HepG2 (cell line): ENCODE data around the gene RAMP1. TPM values are rescaled to one million over a fixed set of nuclear protein-coding genes. Genes with fewer than 3 reads are reported as not detected.

ENCODE experiments used
- ATAC-seq: fragments of 200-7000 bp; cut with Tn5 transposase; 3 replicates; pipeline ENCODE4 v1.9.1; 2020; ENCODE audit warnings: mild to moderate bottlenecking, moderate library complexity
- BruUV-seq: library from RNA; stranded (reverse); fragments of 400-500 nt; replicated peaks from 2 replicates; lab custom pipeline; 2021; lab: Mats Ljungman, UMichigan
- CTCF ChIA-PET: fragments of 300-600 bp; formaldehyde crosslinking; extraction: SDS; loops from one replicate; lab custom pipeline; 2021; ENCODE audit warnings: low total read pairs, inconsistent platforms, low intra/inter-chr PET ratio; lab: Yijun Ruan, JAX
- POLR2A ChIA-PET: fragments of 350-600 bp; sonication (Branson Sonifier 250); formaldehyde crosslinking; loops from one replicate; lab custom pipeline; 2020; ENCODE audit warnings: antibody characterized with exemption, inconsistent platforms; lab: Yijun Ruan, JAX
- DNase-seq: peaks from one replicate; pipeline ENCODE4 v3.0.0-alpha.2; 2015; ENCODE audit warnings: low spot score
- FAIRE-seq: peaks from 3 replicates; lab custom pipeline; 2011; peaks lifted over from hg19 to GRCh38; lab: Jason Lieb, UNC
- H2AFZ ChIP-seq: one replicate; pipeline ENCODE4 v1.6.1; 2011; ENCODE audit warnings: low read length, inconsistent platforms
- H3K27ac ChIP-seq: fragments of 300-600 bp; 3 replicates; pipeline ENCODE4 v1.8.0; 2011; ENCODE audit warnings: mixed run types, mild to moderate bottlenecking, mixed read lengths, low read length, inconsistent platforms; ENCODE audit not compliant: insufficient read depth; ENCODE audit errors: extremely low read length
- H3K27me3 ChIP-seq, 2 experiments: fragments of 200-600 bp in 1 of 2; 2 replicates in 1 of 2; 3 replicates in 1 of 2; pipeline versions ENCODE4 v1.6.0 to v1.8.0; 2011; ENCODE audit warnings: low read length in 2 of 2, mild to moderate bottlenecking in 2 of 2, moderate library complexity in 2 of 2, inconsistent platforms in 1 of 2; ENCODE audit not compliant: insufficient read depth in 2 of 2, control insufficient read depth in 1 of 2
- H3K36me3 ChIP-seq, 2 experiments: fragments of 200-600 bp in 1 of 2; replicated peaks in 1 of 2; 2 replicates in 1 of 2; 3 replicates in 1 of 2; pipeline versions ENCODE4 v1.5.1 to v1.8.0; 2011; ENCODE audit warnings: low read length in 2 of 2, inconsistent platforms in 1 of 2; ENCODE audit not compliant: insufficient read depth in 2 of 2, control insufficient read depth in 1 of 2
- H3K4me1 ChIP-seq: 2 replicates; pipeline ENCODE4 v1.5.1; 2012; ENCODE audit warnings: low read length, inconsistent platforms; ENCODE audit not compliant: insufficient read depth
- H3K4me2 ChIP-seq: 2 replicates; pipeline ENCODE4 v1.6.0; 2011; ENCODE audit warnings: low read depth, low read length, inconsistent platforms
- H3K4me3 ChIP-seq, 3 experiments: fragments of 200-600 bp in 1 of 3; sonication (generic), shearing (Covaris generic) in 1 of 3; replicated peaks in 1 of 3; 2 replicates each; pipeline ENCODE4 v1.5.1; 2011 to 2016; ENCODE audit warnings: low read length in 3 of 3, inconsistent platforms in 2 of 3, low read depth in 2 of 3, mild to moderate bottlenecking in 2 of 3, control low read depth in 1 of 3, mixed read lengths in 1 of 3; ENCODE audit not compliant: insufficient read depth in 1 of 3
- H3K79me2 ChIP-seq: one replicate; pipeline ENCODE4 v1.6.1; 2011; ENCODE audit warnings: low read length, inconsistent platforms; ENCODE audit not compliant: insufficient read depth
- H3K9ac ChIP-seq: 2 replicates; pipeline ENCODE4 v1.6.0; 2011; ENCODE audit warnings: mild to moderate bottlenecking, low read depth, low read length, inconsistent platforms; ENCODE audit not compliant: insufficient read depth
- H3K9me3 ChIP-seq: 2 replicates; pipeline ENCODE4 v1.5.1; 2012; ENCODE audit warnings: mild to moderate bottlenecking, low read length
- H4K20me1 ChIP-seq: 2 replicates; pipeline ENCODE4 v1.6.0; 2011; ENCODE audit warnings: inconsistent platforms, mild to moderate bottlenecking, low read length, moderate library complexity; ENCODE audit not compliant: insufficient read depth
- NR3C1 ChIP-seq: sonication (generic); formaldehyde crosslinking; IDR thresholded peaks from 2 replicates; pipeline ENCODE4 v1.4.0; 2020; ENCODE audit warnings: missing genetic modification reagents
- PHF20 ChIP-seq: sonication (generic); formaldehyde crosslinking; IDR thresholded peaks from 2 replicates; pipeline ENCODE4 v1.5.0; 2020; ENCODE audit warnings: mild to moderate bottlenecking, missing genetic modification reagents
- SSRP1 ChIP-seq: IDR thresholded peaks from 2 replicates; pipeline ENCODE4 v1.6.1; 2016; ENCODE audit warnings: control low read depth
- ZNF546 ChIP-seq: sonication (generic); formaldehyde crosslinking; conservative IDR thresholded peaks from 2 replicates; pipeline ENCODE4 v1.8.1; 2023; ENCODE audit warnings: mild to moderate bottlenecking, missing genetic modification reagents
- ZNF557 ChIP-seq: sonication (generic); formaldehyde crosslinking; IDR thresholded peaks from 2 replicates; pipeline ENCODE4 v1.4.0; 2020; ENCODE audit warnings: missing genetic modification reagents
- ZNF672 ChIP-seq: sonication (generic); formaldehyde crosslinking; IDR thresholded peaks from 2 replicates; pipeline ENCODE4 v1.8.1; 2022; ENCODE audit warnings: missing genetic modification reagents
- ZNF883 ChIP-seq: sonication (generic); formaldehyde crosslinking; IDR thresholded peaks from 2 replicates; pipeline ENCODE4 v1.5.1; 2020; ENCODE audit warnings: mild to moderate bottlenecking, missing genetic modification reagents; ENCODE audit errors: not compliant biosample characterization
- WGBS: methylation state at CpG from one replicate; pipeline ENCODE4 v1.1.6; 2017; ENCODE audit warnings: low lambda C conversion rate; 5-methylcytosine and 5-hydroxymethylcytosine counted together
- in situ Hi-C: cut with HindIII; loops from 2 replicates; pipeline ENCODE4 v1.10.0; 2017; ENCODE audit warnings: low pct_unique_long_range_greater_than_20kb; ENCODE audit not compliant: extremely low pct_ligation_motif_present
- intact Hi-C: fragments of 100-400 bp; cut with micrococcal nuclease; formaldehyde crosslinking; loops from one replicate; pipeline ENCODE4 v1.10.0; 2022; ENCODE audit not compliant: unreplicated experiment
- polyA plus RNA-seq, 8 experiments: library from polyadenylated mRNA; depleted of rRNA in 3 of 8; stranded (reverse) in 7 of 8; unstranded in 1 of 8; fragments of >200 nt; fragmentation: Illumina TruSeq in 4 of 8; extraction: Trizol in 4 of 8; gene quantifications; 2 replicates each; pipeline versions ENCODE4 v1.2.1 to v1.2.3, GENCODE V29; 2011 to 2016; ENCODE audit warnings: low read depth in 4 of 8, missing spikeins in 1 of 8, mixed read lengths in 1 of 8; ENCODE audit not compliant: insufficient read depth in 1 of 8
- total RNA-seq, 5 experiments: library from RNA; depleted of rRNA; stranded (reverse); fragments of >200 nt; fragmentation: Illumina TruSeq; extraction: Trizol; gene quantifications; 2 replicates each; pipeline ENCODE4 v1.2.3, GENCODE V29; 2016; ENCODE audit warnings: low read depth in 1 of 5
- TF ChIP-seq, protein P1 (sequence below): sonication (generic); formaldehyde crosslinking; IDR thresholded peaks from 2 replicates; pipeline ENCODE4 v1.4.0; 2020; ENCODE audit warnings: missing genetic modification reagents
- TF ChIP-seq, protein P2 (sequence below): sonication (generic); formaldehyde crosslinking; IDR thresholded peaks from 2 replicates; pipeline ENCODE4 v1.9.0; 2021; ENCODE audit warnings: mild to moderate bottlenecking, missing genetic modification reagents
- TF ChIP-seq, protein P3 (sequence below): sonication (generic); formaldehyde crosslinking; IDR thresholded peaks from 2 replicates; pipeline ENCODE4 v1.5.0; 2020; ENCODE audit warnings: missing genetic modification reagents, mild to moderate bottlenecking, borderline replicate concordance

Gene RAMP1
- total and polyA plus RNA-seq, 2 of the 13 experiments (the other 11 are each of a cell fraction or from before 2014, with no cell fraction given), result 0.29 to 0.61 TPM

DNA sequence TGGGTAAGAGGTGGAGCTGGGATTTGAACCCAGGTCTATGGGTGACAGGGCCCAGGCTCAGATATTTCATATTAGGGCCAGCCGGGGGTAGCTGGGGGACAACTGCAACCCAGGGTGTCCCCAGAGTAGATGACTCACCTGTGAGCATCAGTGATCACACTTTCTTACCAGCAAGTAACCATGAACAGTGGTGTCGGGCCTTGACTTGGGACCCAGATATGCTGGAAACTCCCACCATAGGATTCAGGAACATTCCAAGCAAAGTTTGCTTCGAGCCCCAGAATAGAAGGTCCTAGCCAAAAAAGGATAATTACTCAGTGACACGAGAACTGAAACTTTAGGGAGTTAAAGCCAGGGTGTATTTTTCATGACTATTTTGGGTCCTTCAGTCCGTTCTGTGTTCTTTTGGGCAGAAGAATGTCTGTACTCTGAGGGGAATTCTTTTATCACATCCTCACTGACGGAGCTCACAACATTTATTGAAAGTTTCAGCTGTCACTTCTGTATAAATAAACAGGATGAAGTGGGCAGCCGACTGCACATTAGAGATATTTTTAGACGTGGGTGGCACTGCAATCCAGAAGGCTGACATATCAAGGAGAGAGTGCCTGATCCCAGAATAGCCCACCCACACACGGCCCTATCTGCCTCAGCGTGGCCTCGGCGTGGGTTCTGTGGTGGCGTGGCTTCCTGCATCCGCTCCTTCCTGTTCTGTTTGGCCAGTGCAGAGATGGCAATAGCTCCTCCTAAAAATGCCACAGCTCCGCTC, 45.6 kb downstream of the RAMP1 start:
- Histone ChIP-seq H3K4me1 (no peaks in the 10 kb centered on the region), H3K79me2 (no peaks in the 10 kb centered on the region), H3K4me3 (no peak overlapping the region), H2AFZ (no peak overlapping the region), H3K4me2 (no peak overlapping the region), H4K20me1 (no peaks in the 10 kb centered on the region), H3K27ac (no peak overlapping the region), H3K36me3 (no peaks in the 10 kb centered on the region), H3K27me3 (peaks cover 3 to 23% of the 10 kb centered on the region in 2 experiments; a peak in 3 of 5 replicates), H3K9ac (no peak overlapping the region), H3K9me3 (no peaks in the 10 kb centered on the region)
- TF ChIP-seq NR3C1 (CRISPR knock-in tag), result no peak
- no peak for TF ChIP-seq PHF20 (CRISPR knock-in tag)
- TF ChIP-seq ZNF557, result no peak
- no peak for TF ChIP-seq ZNF672 (CRISPR knock-in tag)
- TF ChIP-seq ZNF546 (CRISPR knock-in tag), result no peak
- TF ChIP-seq, protein P1, sequence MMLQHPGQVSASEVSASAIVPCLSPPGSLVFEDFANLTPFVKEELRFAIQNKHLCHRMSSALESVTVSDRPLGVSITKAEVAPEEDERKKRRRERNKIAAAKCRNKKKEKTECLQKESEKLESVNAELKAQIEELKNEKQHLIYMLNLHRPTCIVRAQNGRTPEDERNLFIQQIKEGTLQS (CRISPR knock-in tag), result no peak
- TF ChIP-seq, protein P2, sequence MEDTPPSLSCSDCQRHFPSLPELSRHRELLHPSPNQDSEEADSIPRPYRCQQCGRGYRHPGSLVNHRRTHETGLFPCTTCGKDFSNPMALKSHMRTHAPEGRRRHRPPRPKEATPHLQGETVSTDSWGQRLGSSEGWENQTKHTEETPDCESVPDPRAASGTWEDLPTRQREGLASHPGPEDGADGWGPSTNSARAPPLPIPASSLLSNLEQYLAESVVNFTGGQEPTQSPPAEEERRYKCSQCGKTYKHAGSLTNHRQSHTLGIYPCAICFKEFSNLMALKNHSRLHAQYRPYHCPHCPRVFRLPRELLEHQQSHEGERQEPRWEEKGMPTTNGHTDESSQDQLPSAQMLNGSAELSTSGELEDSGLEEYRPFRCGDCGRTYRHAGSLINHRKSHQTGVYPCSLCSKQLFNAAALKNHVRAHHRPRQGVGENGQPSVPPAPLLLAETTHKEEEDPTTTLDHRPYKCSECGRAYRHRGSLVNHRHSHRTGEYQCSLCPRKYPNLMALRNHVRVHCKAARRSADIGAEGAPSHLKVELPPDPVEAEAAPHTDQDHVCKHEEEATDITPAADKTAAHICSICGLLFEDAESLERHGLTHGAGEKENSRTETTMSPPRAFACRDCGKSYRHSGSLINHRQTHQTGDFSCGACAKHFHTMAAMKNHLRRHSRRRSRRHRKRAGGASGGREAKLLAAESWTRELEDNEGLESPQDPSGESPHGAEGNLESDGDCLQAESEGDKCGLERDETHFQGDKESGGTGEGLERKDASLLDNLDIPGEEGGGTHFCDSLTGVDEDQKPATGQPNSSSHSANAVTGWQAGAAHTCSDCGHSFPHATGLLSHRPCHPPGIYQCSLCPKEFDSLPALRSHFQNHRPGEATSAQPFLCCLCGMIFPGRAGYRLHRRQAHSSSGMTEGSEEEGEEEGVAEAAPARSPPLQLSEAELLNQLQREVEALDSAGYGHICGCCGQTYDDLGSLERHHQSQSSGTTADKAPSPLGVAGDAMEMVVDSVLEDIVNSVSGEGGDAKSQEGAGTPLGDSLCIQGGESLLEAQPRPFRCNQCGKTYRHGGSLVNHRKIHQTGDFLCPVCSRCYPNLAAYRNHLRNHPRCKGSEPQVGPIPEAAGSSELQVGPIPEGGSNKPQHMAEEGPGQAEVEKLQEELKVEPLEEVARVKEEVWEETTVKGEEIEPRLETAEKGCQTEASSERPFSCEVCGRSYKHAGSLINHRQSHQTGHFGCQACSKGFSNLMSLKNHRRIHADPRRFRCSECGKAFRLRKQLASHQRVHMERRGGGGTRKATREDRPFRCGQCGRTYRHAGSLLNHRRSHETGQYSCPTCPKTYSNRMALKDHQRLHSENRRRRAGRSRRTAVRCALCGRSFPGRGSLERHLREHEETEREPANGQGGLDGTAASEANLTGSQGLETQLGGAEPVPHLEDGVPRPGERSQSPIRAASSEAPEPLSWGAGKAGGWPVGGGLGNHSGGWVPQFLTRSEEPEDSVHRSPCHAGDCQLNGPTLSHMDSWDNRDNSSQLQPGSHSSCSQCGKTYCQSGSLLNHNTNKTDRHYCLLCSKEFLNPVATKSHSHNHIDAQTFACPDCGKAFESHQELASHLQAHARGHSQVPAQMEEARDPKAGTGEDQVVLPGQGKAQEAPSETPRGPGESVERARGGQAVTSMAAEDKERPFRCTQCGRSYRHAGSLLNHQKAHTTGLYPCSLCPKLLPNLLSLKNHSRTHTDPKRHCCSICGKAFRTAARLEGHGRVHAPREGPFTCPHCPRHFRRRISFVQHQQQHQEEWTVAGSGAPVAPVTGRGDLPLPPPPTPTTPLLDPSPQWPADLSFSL (CRISPR knock-in tag), result no peak
- TF ChIP-seq, protein P3, sequence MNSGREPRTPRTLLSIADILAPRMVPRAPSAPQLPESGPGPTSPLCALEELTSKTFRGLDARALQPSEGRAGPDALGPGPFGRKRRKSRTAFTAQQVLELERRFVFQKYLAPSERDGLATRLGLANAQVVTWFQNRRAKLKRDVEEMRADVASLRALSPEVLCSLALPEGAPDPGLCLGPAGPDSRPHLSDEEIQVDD, result no peak
- TF ChIP-seq SSRP1, result no peak
- no peak for TF ChIP-seq ZNF883 (CRISPR knock-in tag)
- no TSS peak for BruUV-seq
- ATAC-seq (no peak), DNase-seq (no peak), FAIRE-seq (no peak)
- ChIA-PET POLR2A (no interaction called here), CTCF (no interaction called here)
- 36% methylated on average over 15 of the region's 15 CpGs for WGBS
- intact Hi-C loops (no loop called here), in situ Hi-C loops (no loop called here)
